Measurements from ENCODE around the gene MFSD11.
"Not testable (repeated sequence)": the region's sequence is repeated elsewhere in the genome, so short reads cannot be mapped to it uniquely, and the experiment has no call there.

Gene MFSD11

GRCh38 chr17:76748657-76749056, 10.7 kb downstream of the MFSD11 start:
- no peak for DNase-seq

- no peak for DNase-seq
These were observed 13.6 kb downstream of the MFSD11 start for GRCh38 chr17:76751416-76751993.

GRCh38 chr17:76752006-76752405, 14.1 kb downstream of the MFSD11 start:
- no peak for DNase-seq

GRCh38 chr17:76753061-76753961, 15.4 kb downstream of the MFSD11 start:
- no peak for DNase-seq

GRCh38 chr17:76755285-76755684, 17.4 kb downstream of the MFSD11 start:
- no peak for DNase-seq

- no peak for DNase-seq
These were observed 19.3 kb downstream of the MFSD11 start for GRCh38 chr17:76757256-76757655.

GRCh38 chr17:76758570-76758969, 20.7 kb downstream of the MFSD11 start:
- no peak for DNase-seq

- peak; percentile 47 for DNase-seq
These were observed 35.1 kb downstream of the MFSD11 start for GRCh38 chr17:76772842-76773525.

- DNase-seq = no peak
These were observed 37.2 kb downstream of the MFSD11 start for GRCh38 chr17:76775021-76775600.

GRCh38 chr17:76781056-76781982, 43.4 kb downstream of the MFSD11 start:
- DNase-seq = no peak

GRCh38 chr17:76783146-76783545, 45.2 kb downstream of the MFSD11 start:
- no peak for DNase-seq

GRCh38 chr17:76784926-76785325, 47.0 kb downstream of the MFSD11 start:
- no peak for DNase-seq

- DNase-seq = not testable (repeated sequence)
These were observed 49.9 kb downstream of the MFSD11 start for GRCh38 chr17:76787866-76788265.

GRCh38 chr17:76789235-76789788, 51.4 kb downstream of the MFSD11 start:
- no peak for DNase-seq

- DNase-seq = peak; percentile 53
These were observed 53.4 kb downstream of the MFSD11 start for GRCh38 chr17:76791053-76791980.

- DNase-seq = no peak
These were observed 54.4 kb downstream of the MFSD11 start for GRCh38 chr17:76792348-76792747.

GRCh38 chr17:76793775-76794174, 55.9 kb downstream of the MFSD11 start:
- DNase-seq = peak; percentile 11

GRCh38 chr17:76796081-76796480, 58.2 kb downstream of the MFSD11 start:
- no peak for DNase-seq

GRCh38 chr17:76797241-76797840, 59.4 kb downstream of the MFSD11 start:
- no peak for DNase-seq

- no peak for DNase-seq
These were observed 63.8 kb downstream of the MFSD11 start for GRCh38 chr17:76801706-76802105.

Measured in activated CD4-positive, alpha-beta T cell treated with anti-CD3 and anti-CD28 coated beads for 48 hours (primary cell).